GM04504 (cell line): ENCODE results near the gene TROAP.
A peak's percentile ranks its signal among the peaks of the same experiment; 100 is the strongest.

Experiments
- DNase-seq: peaks from one replicate; pipeline ENCODE4 v3.0.0-alpha.2; 2012; ENCODE audit warnings: low read depth

TROAP gene

GRCh38 chr12:49344486-49345050 lies 21.5 kb downstream of the TROAP start:
- DNase-seq, result no peak

GRCh38 chr12:49345051-49345824 lies 22.2 kb downstream of the TROAP start:
- no peak for DNase-seq

DNA sequence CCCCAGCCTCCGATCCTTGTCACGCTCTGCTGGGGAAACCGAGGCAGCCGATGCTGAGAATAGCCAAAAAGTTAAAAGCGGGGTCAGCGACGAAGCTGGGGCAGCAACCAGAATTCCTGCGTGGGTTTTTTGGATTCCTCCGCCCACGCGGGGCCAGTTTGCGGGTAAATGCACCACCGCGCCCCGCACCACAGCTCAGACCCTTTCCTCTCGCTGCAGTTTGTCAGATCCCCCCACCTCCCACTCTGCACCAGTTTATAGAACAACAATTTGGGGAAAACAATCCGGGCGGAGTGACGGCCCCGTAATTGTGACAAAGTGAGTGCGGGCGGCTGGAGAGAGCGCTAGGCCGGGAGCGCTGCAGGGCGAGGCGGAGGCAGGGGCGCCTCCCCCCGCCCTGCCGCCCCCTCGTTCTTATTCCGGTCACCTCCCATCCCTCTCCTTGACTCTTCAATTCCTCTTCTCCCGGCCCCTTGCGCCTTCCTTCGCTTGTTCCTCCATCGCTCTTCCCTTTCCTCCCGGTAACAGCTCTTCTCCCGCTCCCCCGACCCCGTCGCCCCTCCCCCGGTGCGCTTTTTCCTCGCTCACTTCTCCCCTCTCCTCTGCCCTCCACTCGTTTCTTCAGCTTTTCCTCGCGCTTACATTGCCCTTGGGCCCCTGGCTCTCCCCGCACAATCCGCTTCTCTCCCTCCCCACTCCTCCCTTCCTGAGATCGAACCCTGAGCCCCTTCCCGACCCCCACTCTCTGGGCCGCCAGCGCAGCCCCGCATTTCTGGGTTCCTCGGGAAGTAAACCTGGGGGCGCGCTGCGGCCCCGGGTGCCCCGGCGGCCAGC lies 23.0 kb downstream of the TROAP start:
- DNase-seq, result no peak

GRCh38 chr12:49346659-49347310 lies 23.7 kb downstream of the TROAP start, which contains the start of gene DNAJC22:
Gene DNAJC22 (plus strand): TSS chr12:49346888. CDS start chr12:49348873, 1,985 bp downstream.
- no peak for DNase-seq

- no peak for DNase-seq
These were observed 24.5 kb downstream of the TROAP start for GRCh38 chr12:49347311-49348193.

DNA sequence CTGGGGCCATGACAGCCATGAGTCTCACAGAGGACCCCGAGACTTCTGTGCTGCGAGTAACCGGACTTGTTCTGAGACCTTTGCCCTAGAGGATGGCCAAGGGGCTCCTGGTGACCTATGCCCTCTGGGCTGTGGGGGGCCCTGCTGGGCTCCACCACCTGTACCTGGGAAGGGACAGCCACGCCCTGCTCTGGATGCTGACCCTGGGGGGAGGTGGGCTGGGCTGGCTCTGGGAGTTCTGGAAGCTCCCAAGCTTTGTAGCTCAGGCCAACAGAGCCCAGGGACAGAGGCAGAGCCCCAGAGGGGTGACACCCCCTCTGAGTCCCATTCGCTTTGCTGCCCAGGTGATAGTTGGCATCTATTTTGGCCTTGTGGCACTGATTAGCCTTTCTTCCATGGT lies 25.7 kb downstream of the TROAP start:
- DNase-seq, result no peak

- DNase-seq, result no peak
These were observed 26.2 kb downstream of the TROAP start for GRCh38 chr12:49349266-49349665.

GRCh38 chr12:49352351-49352750 lies 29.3 kb downstream of the TROAP start:
- no peak for DNase-seq

GRCh38 chr12:49355913-49356312 lies 32.9 kb downstream of the TROAP start:
- DNase-seq, result no peak

DNA sequence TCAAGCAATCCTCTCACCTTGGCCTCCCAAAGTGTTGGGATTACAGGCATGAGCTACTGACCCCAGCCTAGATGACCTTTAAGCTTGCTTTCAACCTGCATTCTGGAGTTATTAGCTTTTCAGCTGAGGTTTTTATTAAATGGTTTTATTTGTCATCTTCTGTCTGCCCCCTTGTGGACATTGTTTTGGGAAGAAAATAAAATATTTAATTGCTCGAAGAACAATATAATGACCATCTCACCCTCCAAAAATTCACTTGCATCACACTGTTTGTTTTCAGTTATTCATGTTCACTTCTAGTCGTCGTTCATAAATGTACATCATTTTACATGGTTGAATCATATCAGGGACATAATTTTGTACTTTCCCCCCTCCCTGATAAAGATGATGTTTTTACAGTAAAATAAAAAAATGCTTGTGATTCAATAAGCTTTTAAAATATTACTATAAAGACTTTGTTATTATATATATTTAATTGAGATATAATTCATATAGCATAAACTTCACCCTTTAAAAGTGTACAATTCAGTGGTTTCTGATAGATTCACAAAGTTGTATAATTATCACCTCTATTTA lies 34.1 kb downstream of the TROAP start:
- DNase-seq, result no peak

DNA sequence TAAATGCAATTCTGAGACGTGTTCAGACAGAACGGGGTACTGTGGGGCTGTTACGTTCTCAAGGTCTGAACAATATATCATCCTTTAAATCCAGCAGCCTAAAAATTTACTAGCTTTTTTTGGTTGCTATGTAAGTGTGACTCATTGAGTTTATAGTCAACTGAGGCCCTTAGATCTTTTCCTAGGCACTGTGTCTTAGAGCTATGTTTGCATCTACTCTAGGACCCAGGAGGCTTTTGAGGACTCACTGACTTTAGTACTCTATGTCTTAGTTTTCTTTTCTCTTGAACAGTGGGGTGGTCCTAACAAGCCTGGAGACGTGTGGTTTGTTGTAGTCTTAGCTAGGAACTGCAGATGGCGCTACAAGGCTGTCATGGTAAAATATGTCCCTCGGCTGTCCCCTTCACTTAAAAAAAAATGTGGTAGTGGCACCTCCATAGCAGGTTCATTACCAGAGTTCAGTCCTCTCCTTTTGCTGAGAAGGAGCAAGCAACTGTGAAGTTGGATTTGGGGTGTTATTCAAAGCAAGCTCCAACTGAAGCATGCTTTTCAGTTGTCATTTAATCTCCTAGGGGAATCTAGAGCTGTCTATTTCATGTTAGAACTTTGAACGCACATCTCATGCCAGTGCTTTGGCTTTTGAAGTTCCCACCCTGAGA lies 35.6 kb downstream of the TROAP start:
- DNase-seq, result no peak

GRCh38 chr12:49359671-49360070 lies 36.6 kb downstream of the TROAP start:
- no peak for DNase-seq

DNA sequence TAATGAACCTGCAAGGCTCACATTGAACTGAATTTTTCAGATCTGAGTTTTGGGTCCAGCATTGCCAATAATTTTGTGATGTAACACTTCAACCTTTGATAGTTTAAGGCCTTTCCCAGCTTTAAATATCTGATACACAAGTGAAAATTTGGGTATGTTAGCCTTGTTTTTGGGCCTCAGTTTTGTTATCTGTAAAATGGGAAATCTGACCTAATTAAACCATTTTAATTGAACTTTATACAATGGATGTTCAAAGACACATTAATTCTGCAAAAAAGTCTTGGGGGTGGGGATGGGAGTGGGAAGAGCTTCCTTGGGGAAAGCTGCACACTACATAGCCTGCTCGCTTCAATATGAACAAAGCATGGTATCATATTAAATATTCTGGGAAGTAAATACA lies 39.0 kb downstream of the TROAP start:
- no peak for DNase-seq

- peak; percentile 25 for DNase-seq
These were observed 41.9 kb downstream of the TROAP start for GRCh38 chr12:49364989-49365388.

- DNase-seq, result no peak
These were observed 42.5 kb downstream of the TROAP start for GRCh38 chr12:49365542-49365941.

- DNase-seq, result no peak
These were observed 43.1 kb downstream of the TROAP start for GRCh38 chr12:49366096-49366651.

GRCh38 chr12:49366652-49367380 lies 43.8 kb downstream of the TROAP start:
- peak; percentile 78 for DNase-seq

- DNase-seq, result no peak
These were observed 44.6 kb downstream of the TROAP start, which contains the start of gene SPATS2 for GRCh38 chr12:49367381-49368239. Gene SPATS2 (plus strand): TSS chr12:49367462. CDS start chr12:49461013, 93,551 bp downstream.
